Upper lobe of right lung (tissue), 1 donor: Measurements from ENCODE around the gene FOXO3. TPM values are rescaled to one million over a fixed set of nuclear protein-coding genes. Genes with fewer than 3 reads are reported as not detected.

Experiments used
- ATAC-seq: fragments of 200-7000 bp; cut with Tn5 transposase; one replicate; pipeline ENCODE4 v1.9.1; 2020; ENCODE audit warnings: mild to moderate bottlenecking, moderate library complexity
- DNase-seq: peaks from one replicate; pipeline ENCODE4 v3.0.0-alpha.2; 2020
- H3K27ac ChIP-seq: fragments of 200-600 bp; one replicate; pipeline ENCODE4 v1.8.0; 2022
- H3K27me3 ChIP-seq: fragments of 200-600 bp; one replicate; pipeline ENCODE4 v1.8.0; 2022; ENCODE audit warnings: mild to moderate bottlenecking
- H3K36me3 ChIP-seq: fragments of 200-600 bp; one replicate; pipeline ENCODE4 v1.8.0; 2022
- H3K4me1 ChIP-seq: fragments of 200-600 bp; one replicate; pipeline ENCODE4 v1.8.0; 2022
- H3K4me3 ChIP-seq: fragments of 200-600 bp; one replicate; pipeline ENCODE4 v1.8.0; 2022; ENCODE audit warnings: mild to moderate bottlenecking
- H3K9me3 ChIP-seq: fragments of 200-600 bp; one replicate; pipeline ENCODE4 v1.8.0; 2022
- CTCF ChIP-seq: fragments of 200-600 bp; IDR thresholded peaks from one replicate; pipeline ENCODE4 v1.8.0; 2022; ENCODE audit warnings: antibody characterized with exemption
- intact Hi-C: fragments of 100-400 bp; cut with DNase I; formaldehyde crosslinking; loops from one replicate; pipeline ENCODE4 v1.11.0; 2022
- total RNA-seq: library from RNA; stranded (reverse); fragmentation: NEBNext Ultra II Directional; extraction: Animal tissue kit (Norgen Biotek cat#: 25700); gene quantifications from one replicate; pipeline ENCODE4 v1.2.1, GENCODE V29; 2021
- donor health status: DM: no; HTN: yes; CAD: no; lungs with severe emphysema.

FOXO3 gene
- total RNA-seq, 1 donor from 2014 or later: 73.6 TPM

- Histone ChIP-seq H3K27me3 (no peaks in the 10 kb centered on the region), H3K36me3 (no peaks in the 10 kb centered on the region), H3K27ac (peak overlapping the region; percentile 24), H3K9me3 (no peaks in the 10 kb centered on the region), H3K4me3 (no peak overlapping the region), H3K4me1 (peaks cover 79% of the 10 kb centered on the region)
- intact Hi-C loops: no loop called here
- ATAC-seq (peak; percentile 89), DNase-seq (no peak)
- no peak for TF ChIP-seq CTCF
Measured at GRCh38 chr6:108622641-108623298, 62.1 kb downstream of the FOXO3 start.

- ATAC-seq (no peak), DNase-seq (no peak)
- TF ChIP-seq CTCF: no peak
- Histone ChIP-seq H3K27ac (no peak overlapping the region), H3K4me1 (peaks cover 80% of the 10 kb centered on the region), H3K4me3 (no peak overlapping the region), H3K9me3 (no peaks in the 10 kb centered on the region), H3K36me3 (no peaks in the 10 kb centered on the region), H3K27me3 (no peaks in the 10 kb centered on the region)
- intact Hi-C loops: no loop called here
Measured at GRCh38 chr6:108623995-108624394, 63.3 kb downstream of the FOXO3 start.

GRCh38 chr6:108625581-108625980 lies 64.9 kb downstream of the FOXO3 start:
- Histone ChIP-seq H3K4me1 (peaks cover 80% of the 10 kb centered on the region), H3K27me3 (no peaks in the 10 kb centered on the region), H3K27ac (no peak overlapping the region), H3K36me3 (no peaks in the 10 kb centered on the region), H3K9me3 (no peaks in the 10 kb centered on the region), H3K4me3 (no peak overlapping the region)
- no peak for ATAC-seq
- no peak for TF ChIP-seq CTCF
- intact Hi-C loops: no loop called here
- DNase-seq: no peak

GRCh38 chr6:108626777-108627176 lies 66.1 kb downstream of the FOXO3 start:
- Histone ChIP-seq H3K27ac (no peak overlapping the region), H3K4me1 (peaks cover 76% of the 10 kb centered on the region), H3K36me3 (no peaks in the 10 kb centered on the region), H3K27me3 (no peaks in the 10 kb centered on the region), H3K9me3 (no peaks in the 10 kb centered on the region), H3K4me3 (no peak overlapping the region)
- TF ChIP-seq CTCF: no peak
- ATAC-seq (no peak), DNase-seq (no peak)
- intact Hi-C loops: no loop called here

GRCh38 chr6:108627692-108628550 lies 67.2 kb downstream of the FOXO3 start:
- no peak for TF ChIP-seq CTCF
- Histone ChIP-seq H3K36me3 (no peaks in the 10 kb centered on the region), H3K4me1 (peaks cover 76% of the 10 kb centered on the region), H3K4me3 (no peak overlapping the region), H3K27me3 (no peaks in the 10 kb centered on the region), H3K9me3 (no peaks in the 10 kb centered on the region), H3K27ac (no peak overlapping the region)
- intact Hi-C loops: no loop called here
- DNase-seq (no peak), ATAC-seq (no peak)
